ENCODE results near the gene MIEF1.

Gene MIEF1

DNA sequence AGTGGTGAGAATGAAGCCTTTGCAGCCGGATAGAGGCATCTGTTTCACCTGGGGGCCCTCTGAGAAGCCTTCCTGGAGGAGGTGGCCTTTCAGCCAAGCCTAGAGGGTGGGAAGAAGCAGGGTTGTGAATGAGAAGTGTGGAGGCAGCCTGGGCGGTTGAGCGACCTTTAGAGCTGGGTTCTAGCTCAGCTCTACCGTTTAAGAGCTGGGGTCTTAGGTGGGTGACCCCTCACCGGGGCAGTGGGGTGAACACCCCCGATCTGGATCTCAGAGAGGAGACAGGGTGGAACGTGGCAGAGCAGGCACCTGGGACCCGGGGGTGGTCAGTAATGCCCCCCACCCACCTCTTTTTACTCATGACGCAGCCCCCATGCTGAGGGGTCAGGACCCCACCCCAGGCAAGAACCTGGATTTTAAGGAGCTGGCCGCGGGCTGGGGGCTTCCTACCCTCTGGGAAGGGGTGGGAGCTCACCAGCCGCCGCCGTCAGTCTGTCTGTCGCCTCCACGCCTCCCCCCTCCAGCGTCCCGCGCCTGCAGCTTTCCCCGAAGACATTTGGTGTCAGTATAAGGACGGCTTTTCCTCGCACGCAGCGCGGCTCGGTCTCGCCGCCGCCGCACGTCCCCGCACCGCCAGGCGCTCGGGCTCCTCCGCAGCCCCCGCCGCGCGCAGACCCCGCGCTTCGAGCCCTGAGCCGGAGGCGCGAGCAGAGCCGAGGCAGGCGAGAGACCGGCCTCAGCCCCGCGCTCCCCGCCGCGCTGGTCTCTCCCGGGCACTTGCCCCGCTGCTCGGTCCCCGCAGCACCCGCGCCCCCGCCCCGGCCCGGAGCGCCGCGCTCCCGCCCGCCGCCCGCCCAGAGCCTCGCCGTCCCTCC is 55.1 kb downstream of the MIEF1 start:
- no peaks in the 10 kb centered on the region for H3K4me1 ChIP-seq (ENCODE audit: control insufficient read depth in 2 of 2, insufficient read depth in 2 of 2, low read length in 2 of 2)
- H3K27me3 ChIP-seq (ENCODE audit: control insufficient read depth in 2 of 2, insufficient read depth in 2 of 2, low read length in 2 of 2): peaks cover 42 to 49% of the 10 kb centered on the region in 2 donors
- no peaks in the 10 kb centered on the region for H3K36me3 ChIP-seq (ENCODE audit: control insufficient read depth in 2 of 2, insufficient read depth in 2 of 2, low read length in 2 of 2)
- no peaks in the 10 kb centered on the region for H3K9me3 ChIP-seq (ENCODE audit: control insufficient read depth in 2 of 2, low read length in 2 of 2)
- H3K27ac ChIP-seq (ENCODE audit: low read depth in 2 of 2, low read length in 2 of 2): no peak overlapping the region
- H3K4me3 ChIP-seq (ENCODE audit: low read length in 2 of 2): no peak overlapping the region
- H3K9ac ChIP-seq (ENCODE audit: low read depth in 1 of 2, low read length in 2 of 2): no peak overlapping the region

DNA sequence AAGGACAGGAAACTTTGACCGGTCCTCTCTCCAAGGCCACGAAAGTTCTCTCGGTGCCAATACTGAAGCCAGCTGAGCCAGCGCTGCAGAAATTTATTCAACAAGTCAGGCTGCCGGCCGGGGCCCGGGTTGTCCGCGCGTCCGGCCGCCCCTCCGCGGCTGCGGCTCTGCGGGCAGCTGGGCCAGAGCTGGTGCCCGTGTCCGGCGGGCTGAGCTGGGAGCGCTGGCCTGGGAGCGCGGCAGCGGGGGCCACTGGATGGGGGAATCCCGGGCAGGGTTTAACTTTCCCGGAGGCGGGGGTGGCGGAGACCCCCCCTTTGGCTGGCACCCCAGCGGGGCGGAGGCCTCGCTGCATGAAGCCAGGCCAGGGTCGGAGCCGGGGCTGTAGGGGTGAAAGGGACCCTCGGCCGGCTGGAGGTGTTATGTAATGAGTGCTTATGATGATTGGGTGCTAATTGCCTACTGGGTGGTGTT is 56.2 kb downstream of the MIEF1 start:
- H3K4me1 ChIP-seq (ENCODE audit: control insufficient read depth in 2 of 2, insufficient read depth in 2 of 2, low read length in 2 of 2): no peaks in the 10 kb centered on the region
- H3K9ac ChIP-seq (ENCODE audit: low read depth in 1 of 2, low read length in 2 of 2): no peak overlapping the region
- no peaks in the 10 kb centered on the region for H3K36me3 ChIP-seq (ENCODE audit: control insufficient read depth in 2 of 2, insufficient read depth in 2 of 2, low read length in 2 of 2)
- H3K27ac ChIP-seq (ENCODE audit: low read depth in 2 of 2, low read length in 2 of 2): no peak overlapping the region
- H3K27me3 ChIP-seq (ENCODE audit: control insufficient read depth in 2 of 2, insufficient read depth in 2 of 2, low read length in 2 of 2): peaks cover 36 to 46% of the 10 kb centered on the region in 2 donors
- no peak overlapping the region for H3K4me3 ChIP-seq (ENCODE audit: low read length in 2 of 2)
- H3K9me3 ChIP-seq (ENCODE audit: control insufficient read depth in 2 of 2, low read length in 2 of 2): no peaks in the 10 kb centered on the region

DNA sequence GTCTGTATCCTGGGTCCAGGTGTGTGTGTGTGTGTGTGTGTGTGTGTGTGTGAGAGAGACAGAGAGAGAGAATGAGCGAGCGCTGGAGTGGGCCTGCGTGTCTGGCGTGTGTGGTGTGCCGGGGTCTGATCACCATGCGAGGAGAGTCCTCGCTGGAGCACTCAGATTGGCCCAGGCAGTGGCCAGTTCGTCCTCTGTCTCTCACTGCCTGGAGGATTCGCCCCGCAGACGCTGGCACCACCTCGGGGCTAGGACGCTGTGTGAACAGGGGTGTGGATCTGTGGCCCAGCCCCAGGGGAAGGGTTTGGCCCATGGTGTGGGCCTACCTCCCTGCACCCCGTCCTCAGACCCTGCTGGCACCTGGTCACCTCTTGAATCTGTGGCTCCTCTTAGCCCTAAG is 56.9 kb downstream of the MIEF1 start:
- H3K9ac ChIP-seq (ENCODE audit: low read depth in 1 of 2, low read length in 2 of 2): no peak overlapping the region
- peaks cover 36 to 46% of the 10 kb centered on the region in 2 donors for H3K27me3 ChIP-seq (ENCODE audit: control insufficient read depth in 2 of 2, insufficient read depth in 2 of 2, low read length in 2 of 2)
- no peak overlapping the region for H3K4me3 ChIP-seq (ENCODE audit: low read length in 2 of 2)
- H3K9me3 ChIP-seq (ENCODE audit: control insufficient read depth in 2 of 2, low read length in 2 of 2): no peaks in the 10 kb centered on the region
- H3K27ac ChIP-seq (ENCODE audit: low read depth in 2 of 2, low read length in 2 of 2): no peak overlapping the region
- H3K4me1 ChIP-seq (ENCODE audit: control insufficient read depth in 2 of 2, insufficient read depth in 2 of 2, low read length in 2 of 2): no peaks in the 10 kb centered on the region
- H3K36me3 ChIP-seq (ENCODE audit: control insufficient read depth in 2 of 2, insufficient read depth in 2 of 2, low read length in 2 of 2): no peaks in the 10 kb centered on the region

DNA sequence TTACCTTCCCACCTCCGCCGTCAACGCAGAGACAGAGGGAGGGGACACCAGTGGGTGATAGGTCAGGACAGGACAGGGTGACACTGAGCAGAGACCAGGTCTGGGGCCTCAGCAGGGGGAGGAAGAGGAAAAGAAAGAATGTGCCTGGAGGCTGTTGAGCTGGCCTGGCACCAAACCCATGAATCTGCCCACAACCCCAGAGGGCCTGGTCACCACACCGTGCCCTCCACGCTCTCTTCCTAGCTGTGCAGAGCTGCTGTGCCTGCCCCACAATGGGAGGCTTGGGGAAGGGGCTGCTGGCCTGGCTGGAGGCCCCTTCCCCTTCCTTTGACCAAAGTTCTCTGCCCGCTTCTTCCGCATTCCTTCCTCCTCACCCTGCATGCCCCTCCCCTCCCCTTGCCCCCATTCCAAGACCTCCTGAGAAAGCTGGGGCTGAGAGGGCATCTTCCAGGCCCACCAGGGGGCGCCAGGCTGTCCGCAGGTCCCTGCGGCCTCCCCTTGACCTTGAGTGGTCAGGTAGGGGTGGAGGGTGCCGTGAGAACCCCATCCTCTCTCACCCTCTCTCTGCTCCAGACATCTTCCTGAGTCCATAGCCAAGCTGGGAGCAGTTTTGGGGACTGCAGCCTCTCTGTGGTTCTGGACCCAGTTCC is 57.5 kb downstream of the MIEF1 start:
- Histone ChIP-seq H3K27ac (ENCODE audit: low read depth in 2 of 2, low read length in 2 of 2) (no peak overlapping the region), H3K9ac (ENCODE audit: low read depth in 1 of 2, low read length in 2 of 2) (no peak overlapping the region)

DNA sequence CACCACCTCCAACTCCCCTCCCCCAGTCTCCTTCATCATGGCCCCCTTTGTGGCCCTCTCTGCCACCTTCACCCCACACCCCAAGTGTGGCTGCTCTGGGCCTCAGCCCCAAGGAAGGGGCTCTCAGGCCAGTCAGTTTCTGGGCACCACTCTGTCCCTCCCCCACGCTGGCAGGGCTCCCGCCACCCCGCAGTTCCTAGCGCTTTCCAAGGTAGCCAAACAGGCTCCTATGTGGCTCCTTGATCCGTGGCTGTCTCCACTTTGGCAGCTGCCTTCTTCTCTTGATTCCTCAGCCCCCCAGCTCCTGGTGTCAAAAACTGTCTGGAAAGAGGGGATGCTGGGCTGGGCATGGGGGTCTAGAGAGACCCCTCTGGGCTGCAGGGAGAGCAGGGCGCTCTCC is 58.0 kb downstream of the MIEF1 start:
- H3K36me3 ChIP-seq (ENCODE audit: control insufficient read depth in 2 of 2, insufficient read depth in 2 of 2, low read length in 2 of 2): no peaks in the 10 kb centered on the region
- H3K27ac ChIP-seq (ENCODE audit: low read depth in 2 of 2, low read length in 2 of 2): no peak overlapping the region
- no peaks in the 10 kb centered on the region for H3K4me1 ChIP-seq (ENCODE audit: control insufficient read depth in 2 of 2, insufficient read depth in 2 of 2, low read length in 2 of 2)
- no peak overlapping the region for H3K4me3 ChIP-seq (ENCODE audit: low read length in 2 of 2)
- no peak overlapping the region for H3K9ac ChIP-seq (ENCODE audit: low read depth in 1 of 2, low read length in 2 of 2)
- peaks cover 36 to 46% of the 10 kb centered on the region in 2 donors for H3K27me3 ChIP-seq (ENCODE audit: control insufficient read depth in 2 of 2, insufficient read depth in 2 of 2, low read length in 2 of 2)
- H3K9me3 ChIP-seq (ENCODE audit: control insufficient read depth in 2 of 2, low read length in 2 of 2): no peaks in the 10 kb centered on the region

More for the DNA sequence above, 57.5 kb downstream of the MIEF1 start:
- no peaks in the 10 kb centered on the region for H3K4me1 ChIP-seq (ENCODE audit: control insufficient read depth in 2 of 2, insufficient read depth in 2 of 2, low read length in 2 of 2)
- H3K4me3 ChIP-seq (ENCODE audit: low read length in 2 of 2): no peak overlapping the region
- no peaks in the 10 kb centered on the region for H3K36me3 ChIP-seq (ENCODE audit: control insufficient read depth in 2 of 2, insufficient read depth in 2 of 2, low read length in 2 of 2)
- H3K9me3 ChIP-seq (ENCODE audit: control insufficient read depth in 2 of 2, low read length in 2 of 2): no peaks in the 10 kb centered on the region
- H3K27me3 ChIP-seq (ENCODE audit: control insufficient read depth in 2 of 2, insufficient read depth in 2 of 2, low read length in 2 of 2): peaks cover 36 to 46% of the 10 kb centered on the region in 2 donors

DNA sequence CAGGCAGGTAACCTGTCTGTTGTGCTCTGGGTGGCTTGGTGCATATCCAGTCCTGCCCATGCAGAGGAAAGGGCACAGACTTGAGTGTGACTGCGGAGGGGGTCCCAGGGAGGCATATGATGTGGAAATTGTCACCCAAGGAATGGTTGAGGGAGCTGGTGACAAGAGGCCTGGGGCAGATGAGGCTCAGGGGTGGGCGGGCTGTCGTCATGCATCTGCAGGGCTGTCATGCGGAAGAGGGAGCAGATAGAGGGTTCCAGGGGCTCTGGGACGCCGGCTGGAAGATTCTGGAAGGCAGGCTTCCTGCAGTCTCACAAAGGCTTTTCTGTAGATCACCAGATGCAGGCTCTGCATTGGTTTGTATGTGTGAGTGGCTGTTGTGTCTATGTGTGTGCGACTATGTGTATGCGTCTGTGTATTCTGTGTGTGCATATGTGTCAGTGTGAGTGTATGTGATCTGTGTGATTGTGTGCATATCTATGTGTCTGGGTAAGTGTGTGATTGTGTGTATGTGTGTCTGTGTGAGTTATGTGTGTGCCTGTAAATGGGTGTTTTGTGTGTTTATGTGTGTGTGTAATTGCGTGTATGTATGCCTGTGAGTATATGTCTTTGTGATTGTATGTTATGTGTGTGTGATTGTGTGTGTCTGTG is 60.9 kb downstream of the MIEF1 start:
- no peak overlapping the region for H3K27ac ChIP-seq (ENCODE audit: low read depth in 2 of 2, low read length in 2 of 2)
- H3K27me3 ChIP-seq (ENCODE audit: control insufficient read depth in 2 of 2, insufficient read depth in 2 of 2, low read length in 2 of 2): peaks cover 19 to 27% of the 10 kb centered on the region in 2 donors
- no peaks in the 10 kb centered on the region for H3K36me3 ChIP-seq (ENCODE audit: control insufficient read depth in 2 of 2, insufficient read depth in 2 of 2, low read length in 2 of 2)
- no peak overlapping the region for H3K9ac ChIP-seq (ENCODE audit: low read depth in 1 of 2, low read length in 2 of 2)
- H3K4me1 ChIP-seq (ENCODE audit: control insufficient read depth in 2 of 2, insufficient read depth in 2 of 2, low read length in 2 of 2): no peaks in the 10 kb centered on the region
- H3K9me3 ChIP-seq (ENCODE audit: control insufficient read depth in 2 of 2, low read length in 2 of 2): no peaks in the 10 kb centered on the region
- no peak overlapping the region for H3K4me3 ChIP-seq (ENCODE audit: low read length in 2 of 2)

DNA sequence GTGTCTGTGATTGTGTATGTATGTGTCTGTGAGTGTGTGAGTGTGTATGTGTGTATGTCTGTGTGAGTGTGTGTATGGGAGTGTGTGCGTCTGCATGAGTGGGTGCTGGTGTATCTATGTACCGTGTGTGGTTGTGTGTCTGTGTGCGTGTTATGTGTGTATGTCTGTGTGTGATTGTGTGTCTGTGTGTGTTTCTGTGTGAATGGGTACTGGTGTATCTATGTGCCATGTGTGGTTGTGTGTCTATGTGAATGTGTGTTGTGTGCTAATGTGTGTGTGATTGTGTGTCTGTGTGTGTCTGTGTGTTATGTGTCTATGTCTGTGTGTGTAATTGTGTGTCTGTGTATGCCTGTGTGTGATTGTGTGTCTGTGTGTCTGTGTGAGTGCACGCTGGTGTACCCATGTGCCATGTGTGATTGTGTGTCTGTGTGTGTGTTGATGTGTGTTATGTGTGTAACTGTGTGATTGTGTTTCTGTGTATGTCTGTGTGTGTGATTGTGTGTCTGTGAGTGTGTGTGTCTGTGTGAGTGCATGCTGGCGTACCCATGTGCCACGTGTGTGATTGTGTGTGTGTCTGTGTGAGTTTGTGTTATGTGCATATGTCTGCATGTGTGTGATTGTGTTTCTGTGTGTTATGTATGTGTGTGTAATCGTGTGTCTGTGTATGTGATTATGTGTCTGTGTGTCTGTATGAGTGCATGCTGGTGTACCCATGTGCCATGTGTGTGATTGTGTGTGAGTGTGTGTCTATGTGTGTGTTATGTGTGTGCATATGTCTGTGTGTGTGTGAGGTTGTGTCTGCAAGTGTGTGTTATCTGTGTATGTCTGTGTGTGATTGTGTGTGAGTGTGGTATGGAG is 61.7 kb downstream of the MIEF1 start:
- H3K27me3 ChIP-seq (ENCODE audit: control insufficient read depth in 2 of 2, insufficient read depth in 2 of 2, low read length in 2 of 2): peaks cover 19 to 25% of the 10 kb centered on the region in 2 donors
- H3K9ac ChIP-seq (ENCODE audit: low read depth in 1 of 2, low read length in 2 of 2): no peak overlapping the region
- no peak overlapping the region for H3K27ac ChIP-seq (ENCODE audit: low read depth in 2 of 2, low read length in 2 of 2)

DNA sequence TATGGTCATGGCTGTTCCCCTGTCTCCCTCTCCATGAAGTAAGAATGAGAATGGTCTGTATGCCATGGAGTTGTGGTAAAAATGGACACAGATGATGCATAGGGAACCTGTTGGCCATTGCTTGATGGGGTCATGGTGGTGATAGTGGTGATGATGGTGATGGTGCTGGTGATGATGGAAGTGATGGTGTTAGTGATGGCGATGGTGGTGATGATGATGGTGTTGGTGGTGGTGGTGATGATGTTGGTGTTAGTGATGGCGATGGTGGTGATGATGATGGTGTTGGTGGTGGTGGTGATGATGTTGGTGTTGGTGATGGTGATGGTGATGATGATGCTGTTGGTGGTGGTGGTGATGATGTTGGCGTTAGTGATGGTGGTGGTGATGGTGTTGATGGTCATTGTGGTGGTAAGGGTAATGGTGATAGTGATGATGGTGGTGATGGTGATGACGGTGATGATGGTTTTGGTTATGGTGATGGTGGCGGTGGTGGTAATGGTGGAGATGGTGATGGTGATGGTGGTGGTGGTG is 63.4 kb downstream of the MIEF1 start:
- no peak overlapping the region for H3K9ac ChIP-seq (ENCODE audit: low read depth in 1 of 2, low read length in 2 of 2)
- H3K9me3 ChIP-seq (ENCODE audit: control insufficient read depth in 2 of 2, low read length in 2 of 2): no peaks in the 10 kb centered on the region

More for the DNA sequence above, 61.7 kb downstream of the MIEF1 start:
- no peak overlapping the region for H3K4me3 ChIP-seq (ENCODE audit: low read length in 2 of 2)
- H3K9me3 ChIP-seq (ENCODE audit: control insufficient read depth in 2 of 2, low read length in 2 of 2): no peaks in the 10 kb centered on the region
- no peaks in the 10 kb centered on the region for H3K36me3 ChIP-seq (ENCODE audit: control insufficient read depth in 2 of 2, insufficient read depth in 2 of 2, low read length in 2 of 2)
- H3K4me1 ChIP-seq (ENCODE audit: control insufficient read depth in 2 of 2, insufficient read depth in 2 of 2, low read length in 2 of 2): no peaks in the 10 kb centered on the region

DNA sequence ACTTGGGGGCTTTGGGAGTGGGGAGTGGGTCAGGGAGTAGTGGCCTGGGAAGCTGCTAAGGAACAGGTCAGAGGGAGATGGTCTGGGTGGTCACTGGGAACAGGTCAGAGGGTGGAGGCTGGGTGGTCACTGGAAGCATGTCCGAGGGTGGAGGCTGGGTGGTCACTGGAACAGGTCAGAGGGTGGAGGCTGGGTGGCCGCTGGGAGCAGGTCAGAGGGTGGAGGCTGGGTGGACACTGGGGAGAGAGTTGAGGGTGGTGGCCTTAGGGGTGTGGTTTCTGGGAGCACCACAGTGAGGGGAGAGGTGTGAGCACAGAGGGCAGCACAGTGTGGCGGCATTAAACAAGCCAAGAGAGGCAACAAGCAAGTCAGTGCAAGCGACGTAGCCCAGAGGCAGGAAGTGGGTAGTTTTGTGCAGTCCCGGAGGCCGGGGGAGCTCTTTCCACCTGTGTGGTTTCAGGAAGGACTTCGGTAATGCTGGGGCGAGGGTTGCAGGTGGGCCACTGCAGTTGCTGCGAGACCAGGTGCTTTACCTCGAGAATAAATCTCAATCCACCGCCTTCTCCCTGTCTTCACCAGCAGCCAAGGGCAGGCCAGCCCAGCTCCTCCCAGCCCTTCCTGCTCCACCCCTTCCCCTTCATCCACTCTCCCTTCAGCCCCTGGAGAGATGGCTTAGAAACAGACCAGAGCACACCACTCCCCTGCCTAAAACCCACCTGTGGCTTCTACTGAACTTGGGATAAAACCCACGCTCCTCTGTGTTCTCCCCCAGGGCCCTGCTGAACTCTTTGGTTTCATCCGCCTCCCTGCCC is 65.3 kb downstream of the MIEF1 start:
- Histone ChIP-seq H3K4me3 (ENCODE audit: low read length in 2 of 2) (no peak overlapping the region), H3K36me3 (ENCODE audit: control insufficient read depth in 2 of 2, insufficient read depth in 2 of 2, low read length in 2 of 2) (no peaks in the 10 kb centered on the region), H3K27me3 (ENCODE audit: control insufficient read depth in 2 of 2, insufficient read depth in 2 of 2, low read length in 2 of 2) (peaks cover 0 to under 1% of the 10 kb centered on the region in 2 donors), H3K9me3 (ENCODE audit: control insufficient read depth in 2 of 2, low read length in 2 of 2) (no peaks in the 10 kb centered on the region), H3K27ac (ENCODE audit: low read depth in 2 of 2, low read length in 2 of 2) (no peak overlapping the region), H3K9ac (ENCODE audit: low read depth in 1 of 2, low read length in 2 of 2) (no peak overlapping the region), H3K4me1 (ENCODE audit: control insufficient read depth in 2 of 2, insufficient read depth in 2 of 2, low read length in 2 of 2) (no peaks in the 10 kb centered on the region)

More for the DNA sequence above, 63.4 kb downstream of the MIEF1 start:
- H3K27me3 ChIP-seq (ENCODE audit: control insufficient read depth in 2 of 2, insufficient read depth in 2 of 2, low read length in 2 of 2): peaks cover 4 to 9% of the 10 kb centered on the region in 2 donors
- H3K4me3 ChIP-seq (ENCODE audit: low read length in 2 of 2): no peak overlapping the region
- no peaks in the 10 kb centered on the region for H3K36me3 ChIP-seq (ENCODE audit: control insufficient read depth in 2 of 2, insufficient read depth in 2 of 2, low read length in 2 of 2)
- H3K4me1 ChIP-seq (ENCODE audit: control insufficient read depth in 2 of 2, insufficient read depth in 2 of 2, low read length in 2 of 2): no peaks in the 10 kb centered on the region
- no peak overlapping the region for H3K27ac ChIP-seq (ENCODE audit: low read depth in 2 of 2, low read length in 2 of 2)

Data from mucosa of rectum (tissue), 2 donors.